GM18873 (cell line): Measurements from ENCODE around the gene HUNK.

Experiments
- ATAC-seq: cut with Tn5 transposase; IDR thresholded peaks from one replicate; pipeline ENCODE4 v1.9.1; 2021; ENCODE audit warnings: mild to moderate bottlenecking, moderate library complexity, moderate number of reproducible peaks; ENCODE audit not compliant: unreplicated experiment, low FRiP score

Gene HUNK

GRCh38 chr21:31915566-31915965, 42.7 kb downstream of the HUNK start:
- no peak for ATAC-seq

GRCh38 chr21:31917108-31917507, 44.3 kb downstream of the HUNK start:
- no peak for ATAC-seq

- no peak for ATAC-seq
These were observed 45.5 kb downstream of the HUNK start for GRCh38 chr21:31918250-31918775.

- no peak for ATAC-seq
These were observed 47.5 kb downstream of the HUNK start for GRCh38 chr21:31920275-31920674.

GRCh38 chr21:31921079-31921478, 48.3 kb downstream of the HUNK start:
- ATAC-seq, result no peak

- ATAC-seq, result no peak
These were observed 50.1 kb downstream of the HUNK start for GRCh38 chr21:31922881-31923280.

- ATAC-seq, result no peak
These were observed 50.9 kb downstream of the HUNK start for GRCh38 chr21:31923756-31924155.

- ATAC-seq, result no peak
These were observed 51.7 kb downstream of the HUNK start for GRCh38 chr21:31924548-31924947.

GRCh38 chr21:31926498-31926897, 53.7 kb downstream of the HUNK start:
- ATAC-seq, result no peak

- no peak for ATAC-seq
These were observed 55.0 kb downstream of the HUNK start for GRCh38 chr21:31927689-31928353.

- no peak for ATAC-seq
These were observed 55.8 kb downstream of the HUNK start for GRCh38 chr21:31928656-31929055.

- ATAC-seq, result no peak
These were observed 56.7 kb downstream of the HUNK start for GRCh38 chr21:31929548-31929947.

- ATAC-seq, result no peak
These were observed 57.2 kb downstream of the HUNK start for GRCh38 chr21:31930001-31930400.

GRCh38 chr21:31931644-31932469, 59.0 kb downstream of the HUNK start:
- ATAC-seq, result no peak

GRCh38 chr21:31932470-31932764, 59.6 kb downstream of the HUNK start:
- ATAC-seq, result no peak

GRCh38 chr21:31937303-31937702, 64.5 kb downstream of the HUNK start:
- no peak for ATAC-seq

- no peak for ATAC-seq
These were observed 65.8 kb downstream of the HUNK start for GRCh38 chr21:31938330-31939301.

GRCh38 chr21:31941694-31942093, 68.9 kb downstream of the HUNK start:
- no peak for ATAC-seq

GRCh38 chr21:31943561-31943960, 70.7 kb downstream of the HUNK start:
- no peak for ATAC-seq

- ATAC-seq, result no peak
These were observed 72.3 kb downstream of the HUNK start for GRCh38 chr21:31945141-31945540.

GRCh38 chr21:31945546-31945945, 72.7 kb downstream of the HUNK start:
- no peak for ATAC-seq
